HL-60 (cell line): ENCODE measurements around the gene CEP57.

Experiments used
- SPI1 ChIP-seq: IDR thresholded peaks from 2 replicates; pipeline ENCODE4 v1.6.1; 2012; ENCODE audit warnings: low read depth, mild to moderate bottlenecking, borderline replicate concordance
- TF ChIP-seq, protein P1 (sequence below): IDR thresholded peaks from one replicate; pipeline ENCODE4 v1.5.1; 2011; ENCODE audit warnings: low read length, control low read depth, inconsistent platforms; ENCODE audit not compliant: insufficient read depth
- TF ChIP-seq, protein P2 (sequence below): IDR thresholded peaks from 2 replicates; pipeline ENCODE4 v1.6.1; 2012; ENCODE audit warnings: low read depth; ENCODE audit not compliant: insufficient replicate concordance

DNA sequence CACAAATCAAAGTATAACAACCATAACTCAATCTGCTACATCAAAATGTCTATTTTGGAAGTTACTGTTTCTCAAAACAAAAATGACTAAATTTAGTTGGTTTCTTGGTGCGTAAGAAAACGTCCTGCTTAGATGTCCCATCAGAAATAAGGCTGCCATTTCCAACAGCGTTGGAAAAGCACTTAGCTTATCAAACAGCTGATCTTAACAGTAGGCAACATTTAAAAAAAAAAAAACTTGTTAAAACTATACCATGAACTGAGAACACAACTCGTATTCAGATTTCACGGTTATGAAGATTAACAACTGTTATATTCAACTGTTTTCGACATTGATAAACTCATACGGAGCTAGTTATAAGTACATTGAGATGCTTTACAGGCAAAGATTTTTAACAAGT, 2.4 kb downstream of the CEP57 start:
- TF ChIP-seq, protein P1, sequence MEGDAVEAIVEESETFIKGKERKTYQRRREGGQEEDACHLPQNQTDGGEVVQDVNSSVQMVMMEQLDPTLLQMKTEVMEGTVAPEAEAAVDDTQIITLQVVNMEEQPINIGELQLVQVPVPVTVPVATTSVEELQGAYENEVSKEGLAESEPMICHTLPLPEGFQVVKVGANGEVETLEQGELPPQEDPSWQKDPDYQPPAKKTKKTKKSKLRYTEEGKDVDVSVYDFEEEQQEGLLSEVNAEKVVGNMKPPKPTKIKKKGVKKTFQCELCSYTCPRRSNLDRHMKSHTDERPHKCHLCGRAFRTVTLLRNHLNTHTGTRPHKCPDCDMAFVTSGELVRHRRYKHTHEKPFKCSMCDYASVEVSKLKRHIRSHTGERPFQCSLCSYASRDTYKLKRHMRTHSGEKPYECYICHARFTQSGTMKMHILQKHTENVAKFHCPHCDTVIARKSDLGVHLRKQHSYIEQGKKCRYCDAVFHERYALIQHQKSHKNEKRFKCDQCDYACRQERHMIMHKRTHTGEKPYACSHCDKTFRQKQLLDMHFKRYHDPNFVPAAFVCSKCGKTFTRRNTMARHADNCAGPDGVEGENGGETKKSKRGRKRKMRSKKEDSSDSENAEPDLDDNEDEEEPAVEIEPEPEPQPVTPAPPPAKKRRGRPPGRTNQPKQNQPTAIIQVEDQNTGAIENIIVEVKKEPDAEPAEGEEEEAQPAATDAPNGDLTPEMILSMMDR = no peak
- no peak for TF ChIP-seq SPI1
- TF ChIP-seq, protein P2, sequence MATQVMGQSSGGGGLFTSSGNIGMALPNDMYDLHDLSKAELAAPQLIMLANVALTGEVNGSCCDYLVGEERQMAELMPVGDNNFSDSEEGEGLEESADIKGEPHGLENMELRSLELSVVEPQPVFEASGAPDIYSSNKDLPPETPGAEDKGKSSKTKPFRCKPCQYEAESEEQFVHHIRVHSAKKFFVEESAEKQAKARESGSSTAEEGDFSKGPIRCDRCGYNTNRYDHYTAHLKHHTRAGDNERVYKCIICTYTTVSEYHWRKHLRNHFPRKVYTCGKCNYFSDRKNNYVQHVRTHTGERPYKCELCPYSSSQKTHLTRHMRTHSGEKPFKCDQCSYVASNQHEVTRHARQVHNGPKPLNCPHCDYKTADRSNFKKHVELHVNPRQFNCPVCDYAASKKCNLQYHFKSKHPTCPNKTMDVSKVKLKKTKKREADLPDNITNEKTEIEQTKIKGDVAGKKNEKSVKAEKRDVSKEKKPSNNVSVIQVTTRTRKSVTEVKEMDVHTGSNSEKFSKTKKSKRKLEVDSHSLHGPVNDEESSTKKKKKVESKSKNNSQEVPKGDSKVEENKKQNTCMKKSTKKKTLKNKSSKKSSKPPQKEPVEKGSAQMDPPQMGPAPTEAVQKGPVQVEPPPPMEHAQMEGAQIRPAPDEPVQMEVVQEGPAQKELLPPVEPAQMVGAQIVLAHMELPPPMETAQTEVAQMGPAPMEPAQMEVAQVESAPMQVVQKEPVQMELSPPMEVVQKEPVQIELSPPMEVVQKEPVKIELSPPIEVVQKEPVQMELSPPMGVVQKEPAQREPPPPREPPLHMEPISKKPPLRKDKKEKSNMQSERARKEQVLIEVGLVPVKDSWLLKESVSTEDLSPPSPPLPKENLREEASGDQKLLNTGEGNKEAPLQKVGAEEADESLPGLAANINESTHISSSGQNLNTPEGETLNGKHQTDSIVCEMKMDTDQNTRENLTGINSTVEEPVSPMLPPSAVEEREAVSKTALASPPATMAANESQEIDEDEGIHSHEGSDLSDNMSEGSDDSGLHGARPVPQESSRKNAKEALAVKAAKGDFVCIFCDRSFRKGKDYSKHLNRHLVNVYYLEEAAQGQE = no peak
